NT2/D1 (cell line): Measurements from ENCODE around the gene PCGF1.

Experiments
- YY1 ChIP-seq: IDR thresholded peaks from 2 replicates; pipeline ENCODE4 v1.6.1; 2011; ENCODE audit not compliant: insufficient read length, insufficient read depth
- ZNF274 ChIP-seq: IDR thresholded peaks from 2 replicates; pipeline ENCODE4 v1.6.1; 2011; ENCODE audit warnings: mild to moderate bottlenecking, low read depth, low read length

GRCh38 chr2:74503506-74504475 lies 3.7 kb downstream of the PCGF1 start:
- TF ChIP-seq ZNF274 (no peak), YY1 (no peak)
